RWPE2 (cell line): ENCODE measurements around the gene FERMT3.
"Not testable (repeated sequence)": the region's sequence is repeated elsewhere in the genome, so short reads cannot be mapped to it uniquely, and the experiment has no call there.

Experiments used
- ATAC-seq: fragments of 200-7000 bp; cut with Tn5 transposase; 3 replicates; pipeline ENCODE4 v1.9.1; 2021; ENCODE audit warnings: low read depth
- DNase-seq: peaks from one replicate; pipeline ENCODE4 v3.0.0-alpha.2; 2020; ENCODE audit warnings: low spot score
- H3K27ac ChIP-seq: fragments of 450-650 bp; 2 replicates; pipeline ENCODE4 v1.5.1; 2017; ENCODE audit warnings: mild to moderate bottlenecking; ENCODE audit not compliant: poor library complexity, severe bottlenecking
- H3K27me3 ChIP-seq: fragments of 250-450 bp; sonication (Bioruptor Pico); 2 replicates; pipeline ENCODE4 v1.5.1; 2021; ENCODE audit warnings: mild to moderate bottlenecking, moderate library complexity; ENCODE audit not compliant: insufficient read depth, poor library complexity, severe bottlenecking
- H3K36me3 ChIP-seq: fragments of 250-450 bp; sonication (Bioruptor Pico); 2 replicates; pipeline ENCODE4 v1.5.1; 2020; ENCODE audit warnings: low read depth, mild to moderate bottlenecking, moderate library complexity
- H3K4me1 ChIP-seq: fragments of 250-450 bp; sonication (Bioruptor Pico); 2 replicates; pipeline ENCODE4 v1.5.1; 2021; ENCODE audit warnings: mild to moderate bottlenecking, moderate library complexity; ENCODE audit not compliant: insufficient read depth, poor library complexity, severe bottlenecking
- H3K4me3 ChIP-seq: fragments of 250-450 bp; sonication (Bioruptor Pico); 2 replicates; pipeline ENCODE4 v1.5.1; 2021; ENCODE audit warnings: mild to moderate bottlenecking, moderate library complexity; ENCODE audit not compliant: severe bottlenecking
- H3K9me3 ChIP-seq: fragments of 250-450 bp; sonication (Bioruptor Pico); 2 replicates; pipeline ENCODE4 v1.5.1; 2021; ENCODE audit warnings: mild to moderate bottlenecking, moderate library complexity; ENCODE audit not compliant: severe bottlenecking
- CTCF ChIP-seq: fragments of 450-650 bp; IDR thresholded peaks from one replicate; pipeline ENCODE4 v1.5.1; 2017; ENCODE audit warnings: mild to moderate bottlenecking, moderate library complexity; ENCODE audit not compliant: poor library complexity, severe bottlenecking

The FERMT3 gene

GRCh38 chr11:64206457-64207255 is at the start of gene FERMT3:
TSS of gene FERMT3 (plus strand) at chr11:64206721. CDS start at chr11:64207365, 644 bp downstream.
- no peaks in the 10 kb centered on the region for H3K27me3 ChIP-seq
- no peak within 1 kb of the TSS for H3K27ac ChIP-seq
- no peak within 1 kb of the TSS for H3K4me3 ChIP-seq
- H3K9me3 ChIP-seq: no peaks in the 10 kb centered on the region
- no peak for DNase-seq
- H3K4me1 ChIP-seq: no peaks in the 10 kb centered on the region
- H3K36me3 ChIP-seq: peaks cover 48% of the 10 kb centered on the region
- no peak for ATAC-seq
- TF ChIP-seq CTCF: no peak

GRCh38 chr11:64157631-64158394 is 48.7 kb upstream of the FERMT3 start:
- H3K4me3 ChIP-seq: no peak overlapping the region
- no peak for TF ChIP-seq CTCF
- ATAC-seq: no peak
- no peak overlapping the region for H3K27ac ChIP-seq
- no peaks in the 10 kb centered on the region for H3K4me1 ChIP-seq
- no peaks in the 10 kb centered on the region for H3K9me3 ChIP-seq
- H3K27me3 ChIP-seq: no peaks in the 10 kb centered on the region
- DNase-seq: no peak
- H3K36me3 ChIP-seq: no peaks in the 10 kb centered on the region

- Histone ChIP-seq H3K4me1 (peaks cover 3% of the 10 kb centered on the region), H3K36me3 (no peaks in the 10 kb centered on the region), H3K9me3 (no peaks in the 10 kb centered on the region), H3K27me3 (no peaks in the 10 kb centered on the region), H3K4me3 (no peak overlapping the region), H3K27ac (no peak overlapping the region)
- DNase-seq: no peak
- no peak for ATAC-seq
- no peak for TF ChIP-seq CTCF
Observed at GRCh38 chr11:64161037-64161436, 45.5 kb upstream of the FERMT3 start.

GRCh38 chr11:64162769-64163168 is 43.8 kb upstream of the FERMT3 start:
- not testable (repeated sequence) for H3K9me3 ChIP-seq, ATAC-seq, H3K27ac ChIP-seq, DNase-seq, H3K27me3 ChIP-seq, H3K4me3 ChIP-seq, H3K4me1 ChIP-seq, H3K36me3 ChIP-seq

- Histone ChIP-seq H3K27me3 (no peaks in the 10 kb centered on the region), H3K36me3 (no peaks in the 10 kb centered on the region), H3K9me3 (no peaks in the 10 kb centered on the region), H3K4me3 (no peak overlapping the region), H3K27ac (no peak overlapping the region), H3K4me1 (peaks cover 7% of the 10 kb centered on the region)
- DNase-seq (no peak), ATAC-seq (no peak)
- TF ChIP-seq CTCF: no peak
Observed at GRCh38 chr11:64163951-64164350, 42.6 kb upstream of the FERMT3 start.
